ENCODE measurements around the gene CCDC87. TPM values are rescaled to one million over a fixed set of nuclear protein-coding genes. Genes with fewer than 3 reads are reported as not detected.
A peak's percentile ranks its signal among the peaks of the same experiment; 100 is the strongest.

Gene CCDC87
- total and polyA plus RNA-seq, 3 donors from 2014 or later, result 14.4 to 37.2 (median 26.3) TPM

- H3K9me3 ChIP-seq, result no peaks in the 10 kb centered on the region
- intact Hi-C loops (cut with DNase I; ENCODE audit: low total_unique reads), result no loop called here
Measured at GRCh38 chr11:66567787-66568123, 25.1 kb downstream of the CCDC87 start.

GRCh38 chr11:66566221-66566620 lies 26.6 kb downstream of the CCDC87 start:
- intact Hi-C loops (cut with DNase I; ENCODE audit: low total_unique reads), result no loop called here
- no peaks in the 10 kb centered on the region for H3K36me3 ChIP-seq (ENCODE audit: low read depth, missing control alignments)
- H3K9me3 ChIP-seq, result no peaks in the 10 kb centered on the region
- H3K4me3 ChIP-seq, result no peak overlapping the region
- WGBS, 2 donors, result 95 to 98% methylated on average over 8 of the region's 8 CpGs
- no peak for DNase-seq
- no peak for TF ChIP-seq POLR2A (IDR thresholded peaks at IDR 0.05)
- no peaks in the 10 kb centered on the region for H3K4me1 ChIP-seq
- no peak overlapping the region for H3K27ac ChIP-seq
- H3K27me3 ChIP-seq, result no peaks in the 10 kb centered on the region

More at GRCh38 chr11:66567787-66568123, 25.1 kb downstream of the CCDC87 start:
- H3K4me1 ChIP-seq, result no peaks in the 10 kb centered on the region
- DNase-seq, result no peak
- H3K27ac ChIP-seq, result peak overlapping the region in 1 of 2 donors; percentile 61
- no peaks in the 10 kb centered on the region for H3K27me3 ChIP-seq
- H3K36me3 ChIP-seq (ENCODE audit: low read depth, missing control alignments), result no peaks in the 10 kb centered on the region
- TF ChIP-seq POLR2A (IDR thresholded peaks at IDR 0.05) (no peak), CTCF (IDR thresholded peaks at IDR 0.05) (no peak)
- 25 to 80% methylated on average over 3 to 15 of the region's 15 CpGs for WGBS, 2 donors
- H3K4me3 ChIP-seq, result peak overlapping the region; percentile 60 to 66

- Histone ChIP-seq H3K27me3 (no peaks in the 10 kb centered on the region), H3K4me3 (no peak overlapping the region), H3K36me3 (ENCODE audit: low read depth, missing control alignments) (no peaks in the 10 kb centered on the region), H3K9me3 (no peaks in the 10 kb centered on the region), H3K4me1 (no peaks in the 10 kb centered on the region), H3K27ac (no peak overlapping the region)
- TF ChIP-seq CTCF (IDR thresholded peaks at IDR 0.05) (no peak), POLR2A (IDR thresholded peaks at IDR 0.05) (no peak)
- intact Hi-C loops (cut with DNase I; ENCODE audit: low total_unique reads), result no loop called here
- no peak for DNase-seq
- WGBS, 2 donors, result 93 to 94% methylated on average over 4 to 5 of the region's 5 CpGs
Measured at GRCh38 chr11:66564984-66565383, 27.9 kb downstream of the CCDC87 start.

GRCh38 chr11:66564538-66564937 lies 28.3 kb downstream of the CCDC87 start:
- WGBS, 2 donors, result 91 to 92% methylated on average over 13 to 14 of the region's 14 CpGs
- H3K4me1 ChIP-seq, result peaks cover under 1% of the 10 kb centered on the region
- no peak for TF ChIP-seq CTCF (IDR thresholded peaks at IDR 0.05)
- TF ChIP-seq POLR2A (IDR thresholded peaks at IDR 0.05), result no peak
- DNase-seq, result no peak
- no peak overlapping the region for H3K4me3 ChIP-seq
- H3K9me3 ChIP-seq, result no peaks in the 10 kb centered on the region
- H3K27me3 ChIP-seq, result no peaks in the 10 kb centered on the region
- no peaks in the 10 kb centered on the region for H3K36me3 ChIP-seq (ENCODE audit: low read depth, missing control alignments)
- H3K27ac ChIP-seq, result no peak overlapping the region
- intact Hi-C loops (cut with DNase I; ENCODE audit: low total_unique reads), result no loop called here

GRCh38 chr11:66563832-66564231 lies 29.0 kb downstream of the CCDC87 start:
- Histone ChIP-seq H3K4me1 (peaks cover 7% of the 10 kb centered on the region), H3K9me3 (no peaks in the 10 kb centered on the region), H3K27me3 (no peaks in the 10 kb centered on the region), H3K27ac (no peak overlapping the region), H3K4me3 (no peak overlapping the region), H3K36me3 (ENCODE audit: low read depth, missing control alignments) (no peaks in the 10 kb centered on the region)
- intact Hi-C loops (cut with DNase I; ENCODE audit: low total_unique reads), result no loop called here
- TF ChIP-seq POLR2A (IDR thresholded peaks at IDR 0.05) (no peak), CTCF (IDR thresholded peaks at IDR 0.05) (no peak)
- DNase-seq, result no peak
- 92 to 93% methylated on average over 9 to 10 of the region's 10 CpGs for WGBS, 2 donors

All from testis (tissue), 3 donors.